ENCODE measurements around the gene ADAM11. TPM values are rescaled to one million over a fixed set of nuclear protein-coding genes. Genes with fewer than 3 reads are reported as not detected.

ADAM11 gene
- total and polyA plus RNA-seq, 2 of the 4 experiments (the other 2 are of a cell fraction), result 0.36 to 0.53 TPM

DNA sequence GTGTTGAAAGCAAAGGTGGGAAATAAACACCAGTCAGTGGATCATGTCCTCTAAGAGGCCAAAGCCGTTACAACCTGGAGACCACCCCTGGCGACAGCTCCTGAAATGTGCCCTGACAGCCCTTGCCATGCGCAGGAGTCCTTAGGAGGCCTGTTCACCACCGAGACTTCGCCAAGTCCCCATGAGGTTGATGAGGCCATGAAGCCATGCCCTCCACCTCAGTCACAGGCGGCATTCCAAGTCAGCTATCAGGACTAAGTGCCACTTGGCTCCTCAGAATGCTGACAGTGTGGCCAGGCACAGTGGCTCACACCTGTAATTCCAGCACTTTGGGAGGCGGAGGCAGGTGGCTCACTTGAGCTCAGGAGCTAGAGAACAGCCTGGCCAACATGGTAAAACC is 27.1 kb downstream of the ADAM11 start:
- H3K4me1 ChIP-seq (ENCODE audit: control insufficient read depth, insufficient read depth, low read length), result no peaks in the 10 kb centered on the region
- H3K23ac ChIP-seq (ENCODE audit: low read depth, low read length), result no peak overlapping the region; the same call in 1 of the 2 replicates
- no peaks in the 10 kb centered on the region for H3K36me3 ChIP-seq (ENCODE audit: control insufficient read depth, insufficient read depth, low read length)
- H3K56ac ChIP-seq (ENCODE audit: extremely low read depth, insufficient read depth, low read length), result no peak overlapping the region
- H4K5ac ChIP-seq (ENCODE audit: low read depth, low read length), result no peak overlapping the region
- H4K8ac ChIP-seq (ENCODE audit: low read depth in 2 of 2, low read length in 2 of 2), result no peak overlapping the region
- ChIA-PET POLR2A (ENCODE audit: unreplicated experiment) (no interaction called here), CTCF (interaction anchor here (0.6 kb wide), 1 partner anchor 75 kb away, joined by 4 read pairs; no protein-coding TSS in a partner anchor)
- no peak for TF ChIP-seq CHD1 (IDR thresholded peaks at IDR 0.05; ENCODE audit: low read depth, low read length)
- TF ChIP-seq POLR2A (IDR thresholded peaks at IDR 0.05; ENCODE audit: low read depth, low read length), result no peak
- TF ChIP-seq USF2 (IDR thresholded peaks at IDR 0.05; ENCODE audit: low read depth, low read length), result no peak
- WGBS, 2 experiments (ENCODE audit: extremely low coverage in 2 of 2, insufficient read length in 1 of 2), result 100% methylated on average over 1 of the region's 7 CpGs; no CpG with 5 or more reads in 1 of the 2 experiments
- H4K20me1 ChIP-seq (ENCODE audit: insufficient read depth, low read length), result no peaks in the 10 kb centered on the region
- no peaks in the 10 kb centered on the region for H3K9me1 ChIP-seq (ENCODE audit: insufficient read depth, low read length)
- ATAC-seq (ENCODE audit: low read depth), result no peak
- no peak overlapping the region for H3K4ac ChIP-seq (ENCODE audit: low read depth, low read length)
- H2BK120ac ChIP-seq (ENCODE audit: low read depth, low read length), result no peak overlapping the region
- dilution Hi-C loops (cut with HindIII; ENCODE audit: low sequenced_read_pairs, unreplicated experiment), result no loop called here
- H3K4me2 ChIP-seq (ENCODE audit: low read depth, low read length), result no peak overlapping the region
- H2BK5ac ChIP-seq (ENCODE audit: low read depth, low read length, poor library complexity, severe bottlenecking), result no peak overlapping the region
- H2BK15ac ChIP-seq (ENCODE audit: low read depth, low read length), result no peak overlapping the region
- H3K14ac ChIP-seq (replicated peaks; ENCODE audit: low read depth, low read length), result no peak overlapping the region
- intact Hi-C loops (cut with micrococcal nuclease), result no loop called here
- H2AFZ ChIP-seq (replicated peaks; ENCODE audit: low read length, poor library complexity), result no peak overlapping the region
- no peak overlapping the region for H2AK5ac ChIP-seq (ENCODE audit: low read depth, low read length)
- H3K79me1 ChIP-seq (ENCODE audit: low read depth in 1 of 2, low read length in 2 of 2), result no peaks in the 10 kb centered on the region
- H3K4me3 ChIP-seq (ENCODE audit: insufficient read depth, low read depth, low read length), result no peak overlapping the region
- in situ Hi-C loops (cut with MboI; ENCODE audit: low sequenced_read_pairs), result no loop called here
- H3K27me3 ChIP-seq (ENCODE audit: control insufficient read depth, insufficient read depth, low read length), result no peaks in the 10 kb centered on the region; the same call in 1 of the 2 replicates
- H2BK20ac ChIP-seq (ENCODE audit: low read depth, low read length), result no peak overlapping the region
- H4K91ac ChIP-seq (ENCODE audit: insufficient read depth, low read depth, low read length), result no peak overlapping the region; the same call in 1 of the 2 replicates
- DNase-seq, result no peak
- no peak overlapping the region for H3K27ac ChIP-seq (ENCODE audit: insufficient read depth, low read length)
- H3K9me3 ChIP-seq (ENCODE audit: control insufficient read depth, insufficient read depth, low read length), result no peaks in the 10 kb centered on the region
- BruUV-seq (replicated peaks), result no TSS peak
- H3K18ac ChIP-seq (ENCODE audit: low read depth, low read length), result no peak overlapping the region
- H2AK9ac ChIP-seq (replicated peaks; ENCODE audit: low read depth, low read length, poor library complexity), result no peak overlapping the region
- no peak overlapping the region for H3K9ac ChIP-seq (ENCODE audit: low read depth, low read length)

Data from IMR-90 (cell line).